Heart left ventricle (tissue), 13 donors: ENCODE results near the gene TRPM3.

Source experiments
- CTCF ChIP-seq, 12 donors: fragments of 200-600 bp; sonication (generic) in 4 of 12; IDR thresholded peaks; one replicate each; pipeline versions ENCODE4 v1.5.0 to v1.8.0; 2018 to 2022; ENCODE audit warnings: antibody characterized with exemption in 12 of 12, mild to moderate bottlenecking in 5 of 12
- POLR2A ChIP-seq, 2 donors: fragments of 450-650 bp; IDR thresholded peaks; one replicate each; pipeline ENCODE4 v1.6.1; 2017; ENCODE audit warnings: antibody characterized with exemption in 2 of 2, mild to moderate bottlenecking in 2 of 2, moderate library complexity in 2 of 2
- donor health status: ischemic (EF 13 %, LVEDD 7.1; RV severe dilation, severe dysfunction).
- donor health status: DM: no; HTN: yes; CAD: no.
- donor health status: DM: no; HTN: no; CAD: no.
- donor health status: ischemic (EF 25% LVEDD 6.9; RV normal size, moderate dysfunction).
- donor health status: ischemic (EF 25% LVEDD 5.7; RV mildly dilated, moderate dysfunction).
- donor health status: ischemic (EF 35%, LVEDD 5.7; RV mildly dilated, moderate dysfunction).
- donor health status: nonischemic (EF 11% LVEDD 7.7; RV severe dilation, severe dysfunction).
- donor health status: DM: yes; HTN: yes; CAD: no.
- donor health status: PGD.
- donor health status: ischemic (EF 29% LVEDD 5.4; RV normal size, mild dysfunction).
- donor health status: nonischemic (EF 23%, LVEDD 6.1; RV moderate dilation, normal function).

- TF ChIP-seq CTCF (IDR thresholded peaks at IDR 0.05) = no peak
- TF ChIP-seq POLR2A (IDR thresholded peaks at IDR 0.05) = no peak
These were observed 592.0 kb downstream of the TRPM3 start for GRCh38 chr9:70529377-70529776.
